ENCODE data around the gene GSN. TPM values are rescaled to one million over a fixed set of nuclear protein-coding genes. Genes with fewer than 3 reads are reported as not detected.

GSN gene
- total RNA-seq, 4 donors from 2014 or later = 487 to 785 (median 662) TPM

DNA sequence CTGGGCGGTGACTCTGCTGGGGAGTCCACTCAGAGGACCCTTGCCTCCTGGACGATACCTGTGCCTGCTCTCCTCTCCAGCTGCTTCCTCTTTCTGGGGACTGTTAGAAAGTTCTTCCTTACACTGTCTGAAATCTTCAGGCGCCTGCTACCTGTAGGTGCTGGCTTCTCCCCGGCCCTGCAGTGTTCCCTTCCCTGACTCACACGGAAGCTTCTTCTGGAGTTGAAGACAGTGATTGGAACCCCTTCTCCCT, 562 bp downstream of the GSN start:
- in situ Hi-C loops (cut with MboI; ENCODE audit: low sequenced_read_pairs in 4 of 4) = loop anchor here in 1 of 4 donors (10.0 kb wide), 1 partner anchor 54 kb away; no protein-coding TSS in a partner anchor
- intact Hi-C loops (cut with DNase I; ENCODE audit: low total_unique reads) = loop anchor here (2.0 to 5.0 kb wide), 2 partner anchors 18 to 66 kb away; partner anchors contain the start of gene RAB14
- Histone ChIP-seq H3K27ac (peak overlapping the region; percentile 65 to 81 (median 73)), H3K9me3 (no peaks in the 10 kb centered on the region), H3K4me3 (peak overlapping the region; percentile 75 to 95 (median 84)), H3K4me1 (peaks cover 38 to 53% of the 10 kb centered on the region in 2 donors), H3K36me3 (no peaks in the 10 kb centered on the region), H3K27me3 (no peaks in the 10 kb centered on the region)
- TF ChIP-seq, protein P1, sequence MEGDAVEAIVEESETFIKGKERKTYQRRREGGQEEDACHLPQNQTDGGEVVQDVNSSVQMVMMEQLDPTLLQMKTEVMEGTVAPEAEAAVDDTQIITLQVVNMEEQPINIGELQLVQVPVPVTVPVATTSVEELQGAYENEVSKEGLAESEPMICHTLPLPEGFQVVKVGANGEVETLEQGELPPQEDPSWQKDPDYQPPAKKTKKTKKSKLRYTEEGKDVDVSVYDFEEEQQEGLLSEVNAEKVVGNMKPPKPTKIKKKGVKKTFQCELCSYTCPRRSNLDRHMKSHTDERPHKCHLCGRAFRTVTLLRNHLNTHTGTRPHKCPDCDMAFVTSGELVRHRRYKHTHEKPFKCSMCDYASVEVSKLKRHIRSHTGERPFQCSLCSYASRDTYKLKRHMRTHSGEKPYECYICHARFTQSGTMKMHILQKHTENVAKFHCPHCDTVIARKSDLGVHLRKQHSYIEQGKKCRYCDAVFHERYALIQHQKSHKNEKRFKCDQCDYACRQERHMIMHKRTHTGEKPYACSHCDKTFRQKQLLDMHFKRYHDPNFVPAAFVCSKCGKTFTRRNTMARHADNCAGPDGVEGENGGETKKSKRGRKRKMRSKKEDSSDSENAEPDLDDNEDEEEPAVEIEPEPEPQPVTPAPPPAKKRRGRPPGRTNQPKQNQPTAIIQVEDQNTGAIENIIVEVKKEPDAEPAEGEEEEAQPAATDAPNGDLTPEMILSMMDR (IDR thresholded peaks at IDR 0.05 in 4 of 5, conservative IDR thresholded peaks at IDR 0.05 in 1 of 5) = no peak
- no peak for TF ChIP-seq POLR2A (IDR thresholded peaks at IDR 0.05)
- peak; percentile 33 to 40 for ATAC-seq
- no peak for DNase-seq

DNA sequence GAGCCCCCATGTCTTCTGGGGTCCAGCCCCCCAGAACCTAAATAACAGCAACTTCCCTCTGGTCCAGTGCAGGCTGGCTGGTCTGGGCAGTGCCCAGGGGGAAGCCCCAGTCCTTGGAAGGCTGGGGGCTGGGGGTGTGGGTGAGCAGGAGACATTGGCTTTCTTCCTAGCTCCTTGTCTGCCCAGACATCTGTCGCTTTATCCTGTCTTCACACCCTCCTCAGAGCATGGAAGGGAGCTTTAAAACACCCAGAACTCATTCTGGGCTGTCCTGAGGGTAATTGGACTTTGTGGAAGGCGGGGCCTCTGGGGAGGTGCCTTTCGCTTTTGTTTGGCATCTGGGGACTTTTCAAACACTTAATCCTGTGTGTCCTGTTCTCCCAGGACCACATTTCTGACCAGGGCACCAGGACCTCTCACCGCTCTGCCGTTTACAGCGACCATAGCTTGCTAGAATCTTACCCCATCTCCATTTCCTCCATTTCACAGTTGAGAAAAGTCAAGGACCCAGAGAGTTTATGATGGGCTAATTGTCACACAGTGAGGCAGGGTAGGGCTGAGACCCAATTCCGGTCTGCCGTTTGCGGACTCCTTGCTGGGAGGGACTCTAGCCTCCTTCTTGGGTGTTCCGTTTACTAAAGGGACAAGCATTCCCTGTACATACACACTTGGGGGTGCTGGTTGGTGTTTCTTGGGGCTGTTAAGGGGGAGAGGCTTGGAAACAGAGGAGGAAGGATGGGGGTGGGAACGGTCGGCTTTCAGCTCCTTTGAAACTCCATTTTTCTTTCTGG, 1.1 kb downstream of the GSN start:
- TF ChIP-seq, protein P1 (IDR thresholded peaks at IDR 0.05 in 4 of 5, conservative IDR thresholded peaks at IDR 0.05 in 1 of 5) = no peak
- no peak for TF ChIP-seq POLR2A (IDR thresholded peaks at IDR 0.05)
- in situ Hi-C loops (cut with MboI; ENCODE audit: low sequenced_read_pairs in 4 of 4) = loop anchor here in 1 of 4 donors (10.0 kb wide), 1 partner anchor 54 kb away; no protein-coding TSS in a partner anchor
- Histone ChIP-seq H3K4me3 (peak overlapping the region; percentile 75 to 95 (median 84)), H3K4me1 (peaks cover 38 to 53% of the 10 kb centered on the region in 2 donors), H3K27me3 (no peaks in the 10 kb centered on the region), H3K36me3 (no peaks in the 10 kb centered on the region), H3K27ac (peak overlapping the region; percentile 65 to 81 (median 73)), H3K9me3 (no peaks in the 10 kb centered on the region)
- ATAC-seq (peak; percentile 17 to 31), DNase-seq (no peak)
- intact Hi-C loops (cut with DNase I; ENCODE audit: low total_unique reads) = loop anchor here (2.0 to 5.0 kb wide), 2 partner anchors 18 to 67 kb away; partner anchors contain the start of gene RAB14

DNA sequence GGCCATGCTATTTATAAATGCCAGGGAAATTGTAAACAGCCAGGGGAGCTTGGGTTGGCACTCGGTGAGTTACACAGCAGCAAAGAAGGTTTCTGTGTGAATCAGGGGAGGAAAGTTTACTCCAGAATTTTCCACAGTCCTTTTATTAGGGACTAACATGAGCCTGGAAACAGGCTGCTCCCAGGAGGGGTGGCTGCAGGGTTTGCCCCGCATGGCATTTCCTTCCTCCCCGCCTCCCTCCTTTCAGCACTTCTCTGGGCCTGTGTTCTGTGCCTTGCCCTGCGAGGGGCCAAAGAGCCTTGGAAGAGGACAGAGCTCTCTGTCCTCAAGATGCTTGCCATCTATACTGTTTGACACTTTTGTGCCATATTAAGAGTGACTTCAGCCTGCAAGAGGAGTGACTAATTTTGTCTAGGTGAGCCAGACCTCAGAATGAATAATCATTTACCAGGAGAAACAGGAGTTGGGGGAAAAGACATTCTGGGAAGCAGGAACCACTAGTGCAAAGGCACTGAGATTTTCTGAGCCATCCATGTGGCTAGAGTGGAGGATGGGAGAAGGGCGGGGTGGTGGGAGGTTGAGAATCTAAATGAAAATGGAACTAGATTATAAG, 1.8 kb downstream of the GSN start:
- in situ Hi-C loops (cut with MboI; ENCODE audit: low sequenced_read_pairs in 4 of 4) (loop anchor here in 2 of 4 donors (10.0 kb wide), 2 partner anchors 55 to 105 kb away; partner anchors contain the start of gene STOM (in 1 of the 2)), intact Hi-C loops (cut with DNase I; ENCODE audit: low total_unique reads) (loop anchor here (2.0 to 5.0 kb wide), 2 partner anchors 17 to 67 kb away; partner anchors contain the start of gene RAB14)
- TF ChIP-seq, protein P1 (IDR thresholded peaks at IDR 0.05 in 4 of 5, conservative IDR thresholded peaks at IDR 0.05 in 1 of 5) = no peak
- TF ChIP-seq POLR2A (IDR thresholded peaks at IDR 0.05) = no peak
- peak in 1 of 2 donors; percentile 18 for ATAC-seq
- H3K27ac ChIP-seq = peak overlapping the region; percentile 65 to 81 (median 73)
- no peaks in the 10 kb centered on the region for H3K36me3 ChIP-seq
- no peaks in the 10 kb centered on the region for H3K27me3 ChIP-seq
- H3K4me3 ChIP-seq = peak overlapping the region; percentile 75 to 95 (median 84)
- H3K4me1 ChIP-seq = peaks cover 38 to 53% of the 10 kb centered on the region in 2 donors
- no peaks in the 10 kb centered on the region for H3K9me3 ChIP-seq
- DNase-seq = no peak

DNA sequence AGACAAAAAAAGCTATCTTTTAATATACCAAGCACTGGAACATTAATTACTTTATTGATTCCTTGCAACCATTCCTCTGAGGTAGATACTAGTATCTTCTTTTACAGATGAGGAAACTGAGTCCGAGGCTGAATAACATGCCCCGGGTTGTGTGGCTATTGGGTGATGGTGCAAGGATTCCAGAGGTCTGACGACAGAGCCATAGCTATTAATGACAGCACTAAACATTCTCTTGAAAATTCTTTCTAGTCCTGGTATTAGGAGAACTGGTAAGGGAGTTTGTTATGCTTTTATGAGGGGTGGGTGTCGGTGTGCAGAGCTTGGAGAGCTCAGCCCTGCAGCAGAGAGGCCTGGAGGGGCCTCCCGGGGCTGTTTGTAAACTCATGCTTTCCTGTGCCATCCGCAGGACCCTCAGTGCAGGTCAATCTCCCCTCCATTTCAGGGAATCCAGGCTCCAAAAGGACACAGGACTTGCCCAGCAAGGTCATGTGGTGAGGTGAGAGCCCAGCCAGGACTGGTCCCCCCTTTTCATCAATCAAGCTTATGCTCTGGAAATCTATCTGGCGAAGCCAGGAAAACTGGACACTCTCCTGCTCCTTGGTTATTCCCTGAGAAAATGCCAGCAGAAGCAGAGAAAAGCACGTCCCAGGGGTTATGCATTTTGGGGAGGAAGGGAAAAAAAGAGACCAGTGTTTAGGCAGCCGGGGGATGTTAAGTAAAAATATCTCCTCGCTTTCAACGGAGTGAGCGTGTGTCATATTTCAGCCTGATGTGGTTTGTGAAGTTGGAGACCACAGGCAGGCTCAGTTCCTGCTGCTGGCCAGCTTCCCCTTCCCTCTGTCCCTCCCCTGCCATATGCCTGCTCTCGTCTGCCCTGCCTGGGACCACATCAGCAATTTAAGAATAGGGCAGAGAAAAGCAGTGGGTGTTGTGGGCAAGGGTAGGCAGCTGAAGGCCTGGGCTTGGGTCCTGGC, 3.7 kb downstream of the GSN start:
- H3K4me3 ChIP-seq = no peak overlapping the region
- no peaks in the 10 kb centered on the region for H3K27me3 ChIP-seq
- no peaks in the 10 kb centered on the region for H3K36me3 ChIP-seq
- intact Hi-C loops (cut with DNase I; ENCODE audit: low total_unique reads) = no loop called here
- ATAC-seq = no peak
- peak overlapping the region; percentile 61 to 75 (median 66) for H3K27ac ChIP-seq
- H3K4me1 ChIP-seq = peaks cover 38 to 52% of the 10 kb centered on the region in 2 donors
- in situ Hi-C loops (cut with MboI; ENCODE audit: low sequenced_read_pairs in 4 of 4) = loop anchor here in 1 of 4 donors (10.0 kb wide), 1 partner anchor 103 kb away; the partner anchor contains the start of gene STOM
- TF ChIP-seq, protein P1 (IDR thresholded peaks at IDR 0.05 in 4 of 5, conservative IDR thresholded peaks at IDR 0.05 in 1 of 5) = no peak
- TF ChIP-seq POLR2A (IDR thresholded peaks at IDR 0.05) = no peak
- DNase-seq = peak in 1 of 2 donors; percentile 43
- no peaks in the 10 kb centered on the region for H3K9me3 ChIP-seq
